ENCODE results near the gene FNBP1L. TPM values are rescaled to one million over a fixed set of nuclear protein-coding genes. Genes with fewer than 3 reads are reported as not detected.
A peak's percentile ranks its signal among the peaks of the same experiment; 100 is the strongest.

Gene FNBP1L
- total RNA-seq, 1 donor from 2014 or later, result 57.8 TPM

GRCh38 chr1:93596329-93597089 lies 148.6 kb downstream of the FNBP1L start:
- H3K79me2 ChIP-seq (ENCODE audit: insufficient read depth, low read length), result peaks cover 100% of the 10 kb centered on the region
- Mint-ChIP-seq H3K4me1 (ENCODE audit: low read depth, unreplicated experiment) (peaks cover 39% of the 10 kb centered on the region), H3K27ac (ENCODE audit: unreplicated experiment) (no peak overlapping the region)

GRCh38 chr1:93597709-93598108 lies 149.8 kb downstream of the FNBP1L start:
- H3K4me1 Mint-ChIP-seq (ENCODE audit: low read depth, unreplicated experiment), result peaks cover 36% of the 10 kb centered on the region
- FAIRE-seq (no peak), DNase-seq (ENCODE audit: low read depth) (no peak)
- no peaks in the 10 kb centered on the region for H3K36me3 ChIP-seq (ENCODE audit: insufficient read depth, low read length)
- no peak overlapping the region for H2AFZ ChIP-seq (ENCODE audit: low read depth, low read length)
- peaks cover 7% of the 10 kb centered on the region for H3K36me3 Mint-ChIP-seq (ENCODE audit: low read depth, unreplicated experiment)
- H3K27me3 ChIP-seq (ENCODE audit: insufficient read depth, low read length), result no peaks in the 10 kb centered on the region
- H3K4me3 Mint-ChIP-seq (ENCODE audit: unreplicated experiment), result no peak overlapping the region
- peaks cover 27% of the 10 kb centered on the region for H3K4me1 ChIP-seq (ENCODE audit: insufficient read depth, low read length)
- peaks cover 100% of the 10 kb centered on the region for H3K79me2 ChIP-seq (ENCODE audit: insufficient read depth, low read length)
- H3K9ac ChIP-seq (ENCODE audit: low read length), result no peak overlapping the region
- H3K27me3 Mint-ChIP-seq (ENCODE audit: low read depth, unreplicated experiment), result no peaks in the 10 kb centered on the region
- H3K9me3 ChIP-seq (ENCODE audit: insufficient read depth, low read depth, low read length), result no peaks in the 10 kb centered on the region
- H3K27ac Mint-ChIP-seq (ENCODE audit: unreplicated experiment), result no peak overlapping the region
- TF ChIP-seq, protein P1, sequence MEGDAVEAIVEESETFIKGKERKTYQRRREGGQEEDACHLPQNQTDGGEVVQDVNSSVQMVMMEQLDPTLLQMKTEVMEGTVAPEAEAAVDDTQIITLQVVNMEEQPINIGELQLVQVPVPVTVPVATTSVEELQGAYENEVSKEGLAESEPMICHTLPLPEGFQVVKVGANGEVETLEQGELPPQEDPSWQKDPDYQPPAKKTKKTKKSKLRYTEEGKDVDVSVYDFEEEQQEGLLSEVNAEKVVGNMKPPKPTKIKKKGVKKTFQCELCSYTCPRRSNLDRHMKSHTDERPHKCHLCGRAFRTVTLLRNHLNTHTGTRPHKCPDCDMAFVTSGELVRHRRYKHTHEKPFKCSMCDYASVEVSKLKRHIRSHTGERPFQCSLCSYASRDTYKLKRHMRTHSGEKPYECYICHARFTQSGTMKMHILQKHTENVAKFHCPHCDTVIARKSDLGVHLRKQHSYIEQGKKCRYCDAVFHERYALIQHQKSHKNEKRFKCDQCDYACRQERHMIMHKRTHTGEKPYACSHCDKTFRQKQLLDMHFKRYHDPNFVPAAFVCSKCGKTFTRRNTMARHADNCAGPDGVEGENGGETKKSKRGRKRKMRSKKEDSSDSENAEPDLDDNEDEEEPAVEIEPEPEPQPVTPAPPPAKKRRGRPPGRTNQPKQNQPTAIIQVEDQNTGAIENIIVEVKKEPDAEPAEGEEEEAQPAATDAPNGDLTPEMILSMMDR (IDR thresholded peaks at IDR 0.05; ENCODE audit: insufficient read depth, low read depth, low read length), result no peak
- TF ChIP-seq EZH2 (IDR thresholded peaks at IDR 0.05; ENCODE audit: insufficient read depth, low read length), result no peak
- peaks cover 100% of the 10 kb centered on the region for H4K20me1 ChIP-seq (ENCODE audit: insufficient read depth, low read length)
- no peaks in the 10 kb centered on the region for H3K9me3 Mint-ChIP-seq (ENCODE audit: unreplicated experiment)
- H3K27ac ChIP-seq (ENCODE audit: low read depth, low read length), result no peak overlapping the region
- H3K4me2 ChIP-seq (ENCODE audit: low read length), result no peak overlapping the region
- no peak overlapping the region for H3K4me3 ChIP-seq (ENCODE audit: insufficient read depth, low read depth, low read length)

More at GRCh38 chr1:93596329-93597089, 148.6 kb downstream of the FNBP1L start:
- DNase-seq (ENCODE audit: low read depth) (no peak), FAIRE-seq (no peak)
- Histone ChIP-seq H3K9me3 (ENCODE audit: insufficient read depth, low read depth, low read length) (no peaks in the 10 kb centered on the region), H3K4me1 (ENCODE audit: insufficient read depth, low read length) (peaks cover 34% of the 10 kb centered on the region), H3K9ac (ENCODE audit: low read length) (no peak overlapping the region), H3K36me3 (ENCODE audit: insufficient read depth, low read length) (peaks cover 5% of the 10 kb centered on the region), H3K4me3 (ENCODE audit: insufficient read depth, low read depth, low read length) (no peak overlapping the region), H3K4me2 (ENCODE audit: low read length) (no peak overlapping the region), H2AFZ (ENCODE audit: low read depth, low read length) (no peak overlapping the region), H3K27ac (ENCODE audit: low read depth, low read length) (no peak overlapping the region), H4K20me1 (ENCODE audit: insufficient read depth, low read length) (peaks cover 100% of the 10 kb centered on the region), H3K27me3 (ENCODE audit: insufficient read depth, low read length) (no peaks in the 10 kb centered on the region)
- TF ChIP-seq EZH2 (IDR thresholded peaks at IDR 0.05; ENCODE audit: insufficient read depth, low read length), result no peak
- TF ChIP-seq, protein P1 (IDR thresholded peaks at IDR 0.05; ENCODE audit: insufficient read depth, low read depth, low read length), result no peak
- no peak overlapping the region for H3K4me3 Mint-ChIP-seq (ENCODE audit: unreplicated experiment)
- no peaks in the 10 kb centered on the region for H3K27me3 Mint-ChIP-seq (ENCODE audit: low read depth, unreplicated experiment)
- no peaks in the 10 kb centered on the region for H3K9me3 Mint-ChIP-seq (ENCODE audit: unreplicated experiment)
- H3K36me3 Mint-ChIP-seq (ENCODE audit: low read depth, unreplicated experiment), result peaks cover 11% of the 10 kb centered on the region

DNA sequence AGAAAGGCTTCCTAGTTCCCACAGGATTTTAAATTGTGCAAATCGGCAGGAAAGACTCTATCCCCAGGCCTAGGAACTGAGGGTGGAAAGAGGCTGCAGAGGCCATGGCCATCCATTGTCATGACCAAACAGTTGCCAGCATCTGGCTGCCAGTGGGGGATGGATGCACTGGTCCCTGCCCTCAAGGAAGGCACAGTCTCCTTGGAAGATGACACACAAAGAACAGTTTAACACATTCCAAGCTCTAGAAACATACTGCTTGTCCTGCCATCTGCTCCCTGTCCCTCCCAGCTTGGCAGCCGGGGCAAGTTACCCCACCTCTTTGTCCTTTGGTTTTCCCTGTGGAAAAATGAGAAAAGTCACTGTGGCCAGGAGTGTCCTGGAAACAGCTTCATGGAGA lies 150.5 kb downstream of the FNBP1L start:
- TF ChIP-seq, protein P1 (IDR thresholded peaks at IDR 0.05; ENCODE audit: insufficient read depth, low read depth, low read length), result no peak
- TF ChIP-seq EZH2 (IDR thresholded peaks at IDR 0.05; ENCODE audit: insufficient read depth, low read length), result no peak
- H3K9me3 ChIP-seq (ENCODE audit: insufficient read depth, low read depth, low read length), result no peaks in the 10 kb centered on the region
- Mint-ChIP-seq H3K9me3 (ENCODE audit: unreplicated experiment) (no peaks in the 10 kb centered on the region), H3K27me3 (ENCODE audit: low read depth, unreplicated experiment) (no peaks in the 10 kb centered on the region), H3K4me1 (ENCODE audit: low read depth, unreplicated experiment) (peaks cover 36% of the 10 kb centered on the region), H3K27ac (ENCODE audit: unreplicated experiment) (no peak overlapping the region), H3K4me3 (ENCODE audit: unreplicated experiment) (peak overlapping the region; percentile 24), H3K36me3 (ENCODE audit: low read depth, unreplicated experiment) (peaks cover 6% of the 10 kb centered on the region)
- no peaks in the 10 kb centered on the region for H3K27me3 ChIP-seq (ENCODE audit: insufficient read depth, low read length)
- H3K4me2 ChIP-seq (ENCODE audit: low read length), result no peak overlapping the region
- no peak overlapping the region for H3K27ac ChIP-seq (ENCODE audit: low read depth, low read length)
- peaks cover 27% of the 10 kb centered on the region for H3K4me1 ChIP-seq (ENCODE audit: insufficient read depth, low read length)
- H3K36me3 ChIP-seq (ENCODE audit: insufficient read depth, low read length), result no peaks in the 10 kb centered on the region
- peaks cover 98% of the 10 kb centered on the region for H4K20me1 ChIP-seq (ENCODE audit: insufficient read depth, low read length)
- FAIRE-seq, result no peak
- H3K4me3 ChIP-seq (ENCODE audit: insufficient read depth, low read depth, low read length), result no peak overlapping the region
- no peak for DNase-seq (ENCODE audit: low read depth)
- peaks cover 100% of the 10 kb centered on the region for H3K79me2 ChIP-seq (ENCODE audit: insufficient read depth, low read length)
- no peak overlapping the region for H3K9ac ChIP-seq (ENCODE audit: low read length)
- H2AFZ ChIP-seq (ENCODE audit: low read depth, low read length), result no peak overlapping the region

Measured in astrocyte (in vitro differentiated cells and primary cell).